Astrocyte (in vitro differentiated cells and primary cell): Measurements from ENCODE around the gene SERPINA5. TPM values are rescaled to one million over a fixed set of nuclear protein-coding genes. Genes with fewer than 3 reads are reported as not detected.

Experiments used
- DNase-seq: peaks from one replicate; pipeline ENCODE4 v3.0.0-alpha.2; 2010; ENCODE audit warnings: low read depth
- FAIRE-seq: peaks from 2 replicates; lab custom pipeline; 2011; peaks lifted over from hg19 to GRCh38; lab: Jason Lieb, UNC
- H2AFZ ChIP-seq: 2 replicates; pipeline ENCODE4 v1.6.0; 2012; ENCODE audit warnings: low read depth, low read length, inconsistent platforms
- H3K27ac ChIP-seq: 2 replicates; pipeline ENCODE4 v1.5.1; 2011; ENCODE audit warnings: low read depth, low read length, inconsistent platforms
- H3K27me3 ChIP-seq: 2 replicates; pipeline ENCODE4 v1.6.0; 2011; ENCODE audit warnings: low read length, inconsistent platforms; ENCODE audit not compliant: insufficient read depth
- H3K36me3 ChIP-seq: 2 replicates; pipeline ENCODE4 v1.5.1; 2011; ENCODE audit warnings: low read length, inconsistent platforms; ENCODE audit not compliant: insufficient read depth
- H3K4me1 ChIP-seq: 2 replicates; pipeline ENCODE4 v1.5.1; 2011; ENCODE audit warnings: low read length, inconsistent platforms; ENCODE audit not compliant: insufficient read depth
- H3K4me2 ChIP-seq: 2 replicates; pipeline ENCODE4 v1.6.0; 2012; ENCODE audit warnings: low read length, inconsistent platforms
- H3K4me3 ChIP-seq: 2 replicates; pipeline ENCODE4 v1.5.1; 2011; ENCODE audit warnings: low read depth, mild to moderate bottlenecking, low read length, inconsistent platforms; ENCODE audit not compliant: insufficient read depth
- H3K79me2 ChIP-seq: 2 replicates; pipeline ENCODE4 v1.6.0; 2012; ENCODE audit warnings: mild to moderate bottlenecking, low read length, inconsistent platforms; ENCODE audit not compliant: insufficient read depth
- H3K9ac ChIP-seq: 2 replicates; pipeline ENCODE4 v1.6.0; 2012; ENCODE audit warnings: mild to moderate bottlenecking, low read length, inconsistent platforms
- H3K9me3 ChIP-seq: 2 replicates; pipeline ENCODE4 v1.5.1; 2012; ENCODE audit warnings: low read depth, mild to moderate bottlenecking, low read length, inconsistent platforms; ENCODE audit not compliant: insufficient read depth
- H4K20me1 ChIP-seq: 2 replicates; pipeline ENCODE4 v1.6.0; 2012; ENCODE audit warnings: low read length, inconsistent platforms; ENCODE audit not compliant: insufficient read depth
- H3K27ac Mint-ChIP-seq: one replicate; pipeline ENCODE4 v1.8.0; 2021; ENCODE audit warnings: mild to moderate bottlenecking, mixed read lengths; ENCODE audit not compliant: unreplicated experiment
- H3K27me3 Mint-ChIP-seq: one replicate; pipeline ENCODE4 v1.8.0; 2021; ENCODE audit warnings: low read depth, mixed read lengths; ENCODE audit not compliant: unreplicated experiment
- H3K36me3 Mint-ChIP-seq: one replicate; pipeline ENCODE4 v1.8.0; 2021; ENCODE audit warnings: low read depth, mixed read lengths; ENCODE audit not compliant: unreplicated experiment
- H3K4me1 Mint-ChIP-seq: one replicate; pipeline ENCODE4 v1.8.0; 2021; ENCODE audit warnings: low read depth, mixed read lengths; ENCODE audit not compliant: unreplicated experiment
- H3K4me3 Mint-ChIP-seq: one replicate; pipeline ENCODE4 v1.8.0; 2021; ENCODE audit warnings: mild to moderate bottlenecking, moderate library complexity, mixed read lengths; ENCODE audit not compliant: unreplicated experiment
- H3K9me3 Mint-ChIP-seq: one replicate; pipeline ENCODE4 v1.8.0; 2021; ENCODE audit warnings: mild to moderate bottlenecking, mixed read lengths; ENCODE audit not compliant: unreplicated experiment
- EZH2 ChIP-seq: IDR thresholded peaks from 2 replicates; pipeline ENCODE4 v1.6.1; 2012; ENCODE audit warnings: mild to moderate bottlenecking, low read length, inconsistent platforms; ENCODE audit not compliant: insufficient read depth
- total RNA-seq: library from RNA; stranded (reverse); gene quantifications from 2 replicates; pipeline ENCODE4 v1.2.1, GENCODE V29; 2021
- TF ChIP-seq, protein P1 (sequence below): IDR thresholded peaks from 2 replicates; pipeline ENCODE4 v1.5.1; 2011; ENCODE audit warnings: low read depth, mild to moderate bottlenecking, inconsistent platforms, low read length, moderate library complexity; ENCODE audit not compliant: insufficient read depth

Gene SERPINA5
- total RNA-seq, 1 donor from 2014 or later: 0.23 TPM

DNA sequence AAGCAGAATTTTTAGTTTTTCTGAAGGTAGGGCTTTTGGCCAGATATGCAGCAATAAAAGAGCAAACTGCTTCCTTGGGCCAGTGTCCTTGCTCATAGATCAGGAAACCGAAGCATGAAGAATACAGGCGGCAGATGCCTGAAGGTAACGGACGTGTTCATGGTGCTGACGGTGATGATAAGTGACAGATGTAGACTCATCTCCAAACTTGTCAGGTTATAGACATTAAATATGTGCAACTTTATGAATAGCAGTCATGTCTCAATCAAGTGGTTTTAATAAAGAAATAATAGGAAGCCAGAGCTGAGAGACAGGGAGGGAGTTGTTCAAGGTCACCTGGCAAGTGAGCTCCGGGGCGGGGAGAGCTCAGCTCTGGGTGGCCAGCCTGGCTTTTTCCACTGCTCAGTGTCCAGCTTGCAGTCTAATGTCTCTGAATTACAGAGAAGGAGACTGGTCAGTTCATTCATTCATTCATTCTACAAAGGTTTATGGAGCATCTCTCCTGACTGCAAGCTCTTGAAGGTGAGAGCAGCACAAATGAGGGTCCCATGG is 1.0 kb downstream of the SERPINA5 start:
- Histone ChIP-seq H4K20me1 (no peaks in the 10 kb centered on the region), H3K36me3 (no peaks in the 10 kb centered on the region), H3K27ac (no peak overlapping the region), H3K79me2 (no peaks in the 10 kb centered on the region), H2AFZ (no peak overlapping the region), H3K4me1 (no peaks in the 10 kb centered on the region), H3K4me2 (no peak overlapping the region), H3K9ac (no peak overlapping the region), H3K9me3 (no peaks in the 10 kb centered on the region), H3K4me3 (no peak overlapping the region), H3K27me3 (no peaks in the 10 kb centered on the region)
- Mint-ChIP-seq H3K27me3 (peaks cover 33% of the 10 kb centered on the region), H3K4me3 (no peak overlapping the region), H3K9me3 (peaks cover 9% of the 10 kb centered on the region), H3K4me1 (no peaks in the 10 kb centered on the region), H3K36me3 (no peaks in the 10 kb centered on the region), H3K27ac (no peak overlapping the region)
- FAIRE-seq (no peak), DNase-seq (no peak)
- TF ChIP-seq EZH2: no peak
- TF ChIP-seq, protein P1, sequence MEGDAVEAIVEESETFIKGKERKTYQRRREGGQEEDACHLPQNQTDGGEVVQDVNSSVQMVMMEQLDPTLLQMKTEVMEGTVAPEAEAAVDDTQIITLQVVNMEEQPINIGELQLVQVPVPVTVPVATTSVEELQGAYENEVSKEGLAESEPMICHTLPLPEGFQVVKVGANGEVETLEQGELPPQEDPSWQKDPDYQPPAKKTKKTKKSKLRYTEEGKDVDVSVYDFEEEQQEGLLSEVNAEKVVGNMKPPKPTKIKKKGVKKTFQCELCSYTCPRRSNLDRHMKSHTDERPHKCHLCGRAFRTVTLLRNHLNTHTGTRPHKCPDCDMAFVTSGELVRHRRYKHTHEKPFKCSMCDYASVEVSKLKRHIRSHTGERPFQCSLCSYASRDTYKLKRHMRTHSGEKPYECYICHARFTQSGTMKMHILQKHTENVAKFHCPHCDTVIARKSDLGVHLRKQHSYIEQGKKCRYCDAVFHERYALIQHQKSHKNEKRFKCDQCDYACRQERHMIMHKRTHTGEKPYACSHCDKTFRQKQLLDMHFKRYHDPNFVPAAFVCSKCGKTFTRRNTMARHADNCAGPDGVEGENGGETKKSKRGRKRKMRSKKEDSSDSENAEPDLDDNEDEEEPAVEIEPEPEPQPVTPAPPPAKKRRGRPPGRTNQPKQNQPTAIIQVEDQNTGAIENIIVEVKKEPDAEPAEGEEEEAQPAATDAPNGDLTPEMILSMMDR: no peak

- H3K9ac ChIP-seq: no peak overlapping the region
- no peak overlapping the region for H3K4me3 ChIP-seq
- peaks cover 34% of the 10 kb centered on the region for H3K27me3 Mint-ChIP-seq
- TF ChIP-seq, protein P1: no peak
- no peak for TF ChIP-seq EZH2
- no peaks in the 10 kb centered on the region for H3K9me3 ChIP-seq
- H3K36me3 Mint-ChIP-seq: no peaks in the 10 kb centered on the region
- H3K9me3 Mint-ChIP-seq: peaks cover 9% of the 10 kb centered on the region
- H3K4me2 ChIP-seq: no peak overlapping the region
- DNase-seq (no peak), FAIRE-seq (no peak)
- H3K27me3 ChIP-seq: no peaks in the 10 kb centered on the region
- H3K4me1 Mint-ChIP-seq: no peaks in the 10 kb centered on the region
- H3K4me3 Mint-ChIP-seq: no peak overlapping the region
- H3K27ac Mint-ChIP-seq: no peak overlapping the region
- H3K4me1 ChIP-seq: no peaks in the 10 kb centered on the region
- H3K27ac ChIP-seq: no peak overlapping the region
- no peaks in the 10 kb centered on the region for H3K79me2 ChIP-seq
- H2AFZ ChIP-seq: no peak overlapping the region
- no peaks in the 10 kb centered on the region for H4K20me1 ChIP-seq
- no peaks in the 10 kb centered on the region for H3K36me3 ChIP-seq
These were observed 1.6 kb downstream of the SERPINA5 start for GRCh38 chr14:94582851-94583250.

DNA sequence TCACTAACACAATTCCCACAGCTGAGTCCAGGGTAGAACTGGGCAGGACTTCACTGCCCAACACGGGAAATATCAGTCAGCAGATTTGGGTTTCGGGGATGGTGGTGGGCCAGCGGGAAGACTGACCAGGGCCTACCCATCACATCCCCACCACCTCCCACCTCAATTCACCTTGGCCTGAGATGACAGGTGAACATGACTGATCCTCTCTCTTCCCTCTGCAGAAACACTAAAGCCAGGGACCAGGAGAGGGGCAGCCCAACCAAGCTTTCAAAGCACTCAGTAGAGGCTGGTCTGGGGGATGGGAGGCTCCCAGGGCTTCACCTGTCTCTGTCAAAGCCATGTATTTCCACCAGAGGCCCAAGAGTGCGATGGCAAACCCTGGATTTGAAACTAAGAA is 2.3 kb downstream of the SERPINA5 start:
- DNase-seq (no peak), FAIRE-seq (no peak)
- no peak overlapping the region for H3K4me2 ChIP-seq
- Mint-ChIP-seq H3K36me3 (no peaks in the 10 kb centered on the region), H3K4me1 (no peaks in the 10 kb centered on the region), H3K27ac (no peak overlapping the region), H3K9me3 (peaks cover 9% of the 10 kb centered on the region), H3K27me3 (peaks cover 37% of the 10 kb centered on the region), H3K4me3 (no peak overlapping the region)
- H3K9me3 ChIP-seq: no peaks in the 10 kb centered on the region
- no peaks in the 10 kb centered on the region for H4K20me1 ChIP-seq
- H3K9ac ChIP-seq: no peak overlapping the region
- H2AFZ ChIP-seq: no peak overlapping the region
- H3K27ac ChIP-seq: no peak overlapping the region
- no peaks in the 10 kb centered on the region for H3K27me3 ChIP-seq
- H3K36me3 ChIP-seq: no peaks in the 10 kb centered on the region
- no peaks in the 10 kb centered on the region for H3K4me1 ChIP-seq
- TF ChIP-seq EZH2: no peak
- TF ChIP-seq, protein P1: no peak
- H3K4me3 ChIP-seq: no peak overlapping the region
- no peaks in the 10 kb centered on the region for H3K79me2 ChIP-seq
